HEK293 (cell line): ENCODE results near the gene SLC38A9.
A peak's percentile ranks its signal among the peaks of the same experiment; 100 is the strongest.

ENCODE experiments used
- HOXA7 ChIP-seq: sonication (generic); formaldehyde crosslinking; IDR thresholded peaks from 2 replicates; pipeline ENCODE4 v1.8.1; 2022; ENCODE audit warnings: missing genetic modification reagents, borderline replicate concordance
- KLF7 ChIP-seq: fragments of 450-650 bp; formaldehyde crosslinking; IDR thresholded peaks from 2 replicates; pipeline ENCODE4 v1.5.1; 2016; ENCODE audit warnings: missing biosample characterization, missing genetic modification characterization, borderline replicate concordance
- SP3 ChIP-seq: fragments of 450-650 bp; formaldehyde crosslinking; IDR thresholded peaks from 2 replicates; pipeline ENCODE4 v1.5.1; 2016; ENCODE audit warnings: missing biosample characterization, missing genetic modification characterization
- SP7 ChIP-seq: fragments of 450-650 bp; formaldehyde crosslinking; IDR thresholded peaks from 2 replicates; pipeline ENCODE4 v1.5.1; 2016; ENCODE audit warnings: missing biosample characterization, missing genetic modification characterization
- TCF7L2 ChIP-seq: IDR thresholded peaks from 2 replicates; pipeline ENCODE4 v1.6.1; 2011; ENCODE audit warnings: low read depth, mild to moderate bottlenecking, inconsistent platforms, low read length, moderate library complexity, borderline replicate concordance
- ZBTB6 ChIP-seq: fragments of 450-650 bp; formaldehyde crosslinking; IDR thresholded peaks from 2 replicates; pipeline ENCODE4 v1.5.1; 2017; ENCODE audit warnings: missing biosample characterization, missing genetic modification characterization
- ZIC2 ChIP-seq: fragments of 450-650 bp; formaldehyde crosslinking; IDR thresholded peaks from 2 replicates; pipeline ENCODE4 v1.5.1; 2016; ENCODE audit warnings: missing biosample characterization, missing genetic modification characterization
- ZNF133 ChIP-seq: fragments of 450-650 bp; formaldehyde crosslinking; IDR thresholded peaks from 2 replicates; pipeline ENCODE4 v1.5.1; 2016; ENCODE audit warnings: missing biosample characterization, missing genetic modification characterization
- ZNF16 ChIP-seq: fragments of 450-650 bp; formaldehyde crosslinking; IDR thresholded peaks from 2 replicates; pipeline ENCODE4 v1.5.1; 2016; ENCODE audit warnings: low read depth, missing biosample characterization, missing genetic modification characterization
- ZNF214 ChIP-seq: fragments of 450-650 bp; formaldehyde crosslinking; IDR thresholded peaks from 2 replicates; pipeline ENCODE4 v1.5.1; 2017; ENCODE audit warnings: missing biosample characterization, mild to moderate bottlenecking, missing genetic modification characterization, borderline replicate concordance
- ZNF26 ChIP-seq: fragments of 450-650 bp; formaldehyde crosslinking; IDR thresholded peaks from 2 replicates; pipeline ENCODE4 v1.5.1; 2016; ENCODE audit warnings: missing biosample characterization, missing genetic modification characterization
- ZNF335 ChIP-seq: fragments of 450-650 bp; formaldehyde crosslinking; conservative IDR thresholded peaks from 2 replicates; pipeline ENCODE4 v1.5.1; 2016; ENCODE audit warnings: missing biosample characterization, missing genetic modification characterization
- ZNF350 ChIP-seq: fragments of 450-650 bp; formaldehyde crosslinking; IDR thresholded peaks from 2 replicates; pipeline ENCODE4 v1.5.0; 2017; ENCODE audit warnings: missing biosample characterization, mild to moderate bottlenecking, missing genetic modification characterization
- ZNF501 ChIP-seq: fragments of 450-650 bp; formaldehyde crosslinking; IDR thresholded peaks from 2 replicates; pipeline ENCODE4 v1.5.1; 2016; ENCODE audit warnings: missing biosample characterization, missing genetic modification characterization
- ZNF549 ChIP-seq: fragments of 450-650 bp; IDR thresholded peaks from 2 replicates; pipeline ENCODE4 v1.5.1; 2018; ENCODE audit warnings: missing biosample characterization, missing genetic modification characterization, mild to moderate bottlenecking, inconsistent platforms, moderate library complexity
- ZNF600 ChIP-seq: fragments of 450-650 bp; formaldehyde crosslinking; IDR thresholded peaks from 2 replicates; pipeline ENCODE4 v1.5.1; 2016; ENCODE audit warnings: missing biosample characterization, missing genetic modification characterization
- ZNF645 ChIP-seq: fragments of 450-650 bp; formaldehyde crosslinking; IDR thresholded peaks from 2 replicates; pipeline ENCODE4; 2016; ENCODE audit warnings: missing biosample characterization, missing genetic modification characterization
- ZSCAN5A ChIP-seq: fragments of 450-650 bp; formaldehyde crosslinking; IDR thresholded peaks from 2 replicates; pipeline ENCODE4 v1.5.1; 2016; ENCODE audit warnings: missing biosample characterization, missing genetic modification characterization
- TF ChIP-seq, protein P1 (sequence below): fragments of 450-650 bp; formaldehyde crosslinking; IDR thresholded peaks from 2 replicates; pipeline ENCODE4 v1.5.1; 2016; ENCODE audit warnings: missing biosample characterization, missing genetic modification characterization, borderline replicate concordance
- TF ChIP-seq, protein P2 (sequence below): fragments of 450-650 bp; formaldehyde crosslinking; IDR thresholded peaks from 2 replicates; pipeline ENCODE4 v1.5.1; 2017; ENCODE audit warnings: missing biosample characterization, mild to moderate bottlenecking, missing genetic modification characterization, moderate library complexity
- TF ChIP-seq, protein P3 (sequence below): fragments of 450-650 bp; formaldehyde crosslinking; IDR thresholded peaks from 2 replicates; pipeline ENCODE4 v1.5.1; 2016; ENCODE audit warnings: missing biosample characterization, missing genetic modification characterization, low read depth
- TF ChIP-seq, protein P4 (sequence below): fragments of 450-650 bp; IDR thresholded peaks from 2 replicates; pipeline ENCODE4 v1.5.1; 2018; ENCODE audit warnings: missing biosample characterization, mild to moderate bottlenecking, missing genetic modification characterization

SLC38A9 gene

DNA sequence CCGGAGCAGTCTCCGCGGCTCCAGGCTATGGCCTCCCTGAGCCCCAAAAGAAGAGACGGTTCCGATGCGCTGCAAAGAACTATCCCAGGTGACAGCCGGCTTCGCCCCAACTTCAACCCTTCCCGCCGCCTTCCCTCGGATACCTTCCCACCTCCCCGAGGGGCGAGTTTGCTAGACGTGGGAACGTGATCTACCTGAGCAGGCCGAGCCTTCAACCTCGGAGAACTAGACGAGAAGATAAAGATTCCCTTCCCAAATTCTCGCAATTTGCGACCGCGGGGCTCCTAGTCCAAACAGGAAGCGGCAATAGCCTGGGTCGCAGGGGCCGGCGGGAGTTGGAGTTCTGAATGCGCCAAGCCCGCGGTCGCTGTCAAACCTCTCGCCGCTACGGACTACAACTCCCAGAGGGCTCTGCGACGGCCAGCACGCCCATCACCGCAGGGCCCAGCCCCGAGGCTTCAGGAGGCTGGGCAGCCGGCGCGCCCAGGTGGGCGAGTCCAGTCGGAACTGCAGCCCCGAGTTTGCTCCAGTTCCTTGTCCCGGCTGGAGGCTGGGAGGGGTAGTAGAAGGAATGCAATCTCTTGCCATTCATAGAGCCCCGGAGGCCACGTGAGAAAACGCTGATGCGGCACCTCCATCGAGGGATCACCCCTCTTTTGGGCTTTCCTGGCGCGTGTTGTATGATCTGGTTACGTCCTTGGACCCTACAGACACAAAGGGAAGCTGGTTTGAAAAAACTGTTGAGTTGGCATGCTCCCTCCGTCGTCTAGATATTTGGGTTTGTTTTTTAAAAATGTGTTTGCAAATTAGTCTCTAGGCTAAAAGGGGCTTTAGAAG lies at the start of gene SLC38A9 (continued):
- TF ChIP-seq, protein P1, sequence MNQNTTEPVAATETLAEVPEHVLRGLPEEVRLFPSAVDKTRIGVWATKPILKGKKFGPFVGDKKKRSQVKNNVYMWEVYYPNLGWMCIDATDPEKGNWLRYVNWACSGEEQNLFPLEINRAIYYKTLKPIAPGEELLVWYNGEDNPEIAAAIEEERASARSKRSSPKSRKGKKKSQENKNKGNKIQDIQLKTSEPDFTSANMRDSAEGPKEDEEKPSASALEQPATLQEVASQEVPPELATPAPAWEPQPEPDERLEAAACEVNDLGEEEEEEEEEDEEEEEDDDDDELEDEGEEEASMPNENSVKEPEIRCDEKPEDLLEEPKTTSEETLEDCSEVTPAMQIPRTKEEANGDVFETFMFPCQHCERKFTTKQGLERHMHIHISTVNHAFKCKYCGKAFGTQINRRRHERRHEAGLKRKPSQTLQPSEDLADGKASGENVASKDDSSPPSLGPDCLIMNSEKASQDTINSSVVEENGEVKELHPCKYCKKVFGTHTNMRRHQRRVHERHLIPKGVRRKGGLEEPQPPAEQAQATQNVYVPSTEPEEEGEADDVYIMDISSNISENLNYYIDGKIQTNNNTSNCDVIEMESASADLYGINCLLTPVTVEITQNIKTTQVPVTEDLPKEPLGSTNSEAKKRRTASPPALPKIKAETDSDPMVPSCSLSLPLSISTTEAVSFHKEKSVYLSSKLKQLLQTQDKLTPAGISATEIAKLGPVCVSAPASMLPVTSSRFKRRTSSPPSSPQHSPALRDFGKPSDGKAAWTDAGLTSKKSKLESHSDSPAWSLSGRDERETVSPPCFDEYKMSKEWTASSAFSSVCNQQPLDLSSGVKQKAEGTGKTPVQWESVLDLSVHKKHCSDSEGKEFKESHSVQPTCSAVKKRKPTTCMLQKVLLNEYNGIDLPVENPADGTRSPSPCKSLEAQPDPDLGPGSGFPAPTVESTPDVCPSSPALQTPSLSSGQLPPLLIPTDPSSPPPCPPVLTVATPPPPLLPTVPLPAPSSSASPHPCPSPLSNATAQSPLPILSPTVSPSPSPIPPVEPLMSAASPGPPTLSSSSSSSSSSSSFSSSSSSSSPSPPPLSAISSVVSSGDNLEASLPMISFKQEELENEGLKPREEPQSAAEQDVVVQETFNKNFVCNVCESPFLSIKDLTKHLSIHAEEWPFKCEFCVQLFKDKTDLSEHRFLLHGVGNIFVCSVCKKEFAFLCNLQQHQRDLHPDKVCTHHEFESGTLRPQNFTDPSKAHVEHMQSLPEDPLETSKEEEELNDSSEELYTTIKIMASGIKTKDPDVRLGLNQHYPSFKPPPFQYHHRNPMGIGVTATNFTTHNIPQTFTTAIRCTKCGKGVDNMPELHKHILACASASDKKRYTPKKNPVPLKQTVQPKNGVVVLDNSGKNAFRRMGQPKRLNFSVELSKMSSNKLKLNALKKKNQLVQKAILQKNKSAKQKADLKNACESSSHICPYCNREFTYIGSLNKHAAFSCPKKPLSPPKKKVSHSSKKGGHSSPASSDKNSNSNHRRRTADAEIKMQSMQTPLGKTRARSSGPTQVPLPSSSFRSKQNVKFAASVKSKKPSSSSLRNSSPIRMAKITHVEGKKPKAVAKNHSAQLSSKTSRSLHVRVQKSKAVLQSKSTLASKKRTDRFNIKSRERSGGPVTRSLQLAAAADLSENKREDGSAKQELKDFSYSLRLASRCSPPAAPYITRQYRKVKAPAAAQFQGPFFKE (tag by site-specific recombination), result no peak
- peak; percentile 83; the same call in 1 of the 2 replicates for TF ChIP-seq ZSCAN5A (tag by site-specific recombination)
- TF ChIP-seq, protein P2, sequence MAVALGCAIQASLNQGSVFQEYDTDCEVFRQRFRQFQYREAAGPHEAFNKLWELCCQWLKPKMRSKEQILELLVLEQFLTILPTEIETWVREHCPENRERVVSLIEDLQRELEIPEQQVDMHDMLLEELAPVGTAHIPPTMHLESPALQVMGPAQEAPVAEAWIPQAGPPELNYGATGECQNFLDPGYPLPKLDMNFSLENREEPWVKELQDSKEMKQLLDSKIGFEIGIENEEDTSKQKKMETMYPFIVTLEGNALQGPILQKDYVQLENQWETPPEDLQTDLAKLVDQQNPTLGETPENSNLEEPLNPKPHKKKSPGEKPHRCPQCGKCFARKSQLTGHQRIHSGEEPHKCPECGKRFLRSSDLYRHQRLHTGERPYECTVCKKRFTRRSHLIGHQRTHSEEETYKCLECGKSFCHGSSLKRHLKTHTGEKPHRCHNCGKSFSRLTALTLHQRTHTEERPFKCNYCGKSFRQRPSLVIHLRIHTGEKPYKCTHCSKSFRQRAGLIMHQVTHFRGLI (tag by site-specific recombination), result peak; percentile 90
- TF ChIP-seq KLF7 (tag by site-specific recombination), result 0 out of 2 replicates have a peak, but pooled peaks have one; percentile 65
- peak; percentile 66; the same call in 1 of the 2 replicates for TF ChIP-seq ZIC2 (tag by site-specific recombination)
- peak; percentile 96 for TF ChIP-seq ZNF335
- peak; percentile 43 for TF ChIP-seq ZNF501 (tag by site-specific recombination)
- peak; percentile 34; the same call in 1 of the 2 replicates for TF ChIP-seq SP7 (tag by site-specific recombination)
- TF ChIP-seq, protein P3, sequence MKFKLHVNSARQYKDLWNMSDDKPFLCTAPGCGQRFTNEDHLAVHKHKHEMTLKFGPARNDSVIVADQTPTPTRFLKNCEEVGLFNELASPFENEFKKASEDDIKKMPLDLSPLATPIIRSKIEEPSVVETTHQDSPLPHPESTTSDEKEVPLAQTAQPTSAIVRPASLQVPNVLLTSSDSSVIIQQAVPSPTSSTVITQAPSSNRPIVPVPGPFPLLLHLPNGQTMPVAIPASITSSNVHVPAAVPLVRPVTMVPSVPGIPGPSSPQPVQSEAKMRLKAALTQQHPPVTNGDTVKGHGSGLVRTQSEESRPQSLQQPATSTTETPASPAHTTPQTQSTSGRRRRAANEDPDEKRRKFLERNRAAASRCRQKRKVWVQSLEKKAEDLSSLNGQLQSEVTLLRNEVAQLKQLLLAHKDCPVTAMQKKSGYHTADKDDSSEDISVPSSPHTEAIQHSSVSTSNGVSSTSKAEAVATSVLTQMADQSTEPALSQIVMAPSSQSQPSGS (tag by site-specific recombination), result no peak
- TF ChIP-seq, protein P4, sequence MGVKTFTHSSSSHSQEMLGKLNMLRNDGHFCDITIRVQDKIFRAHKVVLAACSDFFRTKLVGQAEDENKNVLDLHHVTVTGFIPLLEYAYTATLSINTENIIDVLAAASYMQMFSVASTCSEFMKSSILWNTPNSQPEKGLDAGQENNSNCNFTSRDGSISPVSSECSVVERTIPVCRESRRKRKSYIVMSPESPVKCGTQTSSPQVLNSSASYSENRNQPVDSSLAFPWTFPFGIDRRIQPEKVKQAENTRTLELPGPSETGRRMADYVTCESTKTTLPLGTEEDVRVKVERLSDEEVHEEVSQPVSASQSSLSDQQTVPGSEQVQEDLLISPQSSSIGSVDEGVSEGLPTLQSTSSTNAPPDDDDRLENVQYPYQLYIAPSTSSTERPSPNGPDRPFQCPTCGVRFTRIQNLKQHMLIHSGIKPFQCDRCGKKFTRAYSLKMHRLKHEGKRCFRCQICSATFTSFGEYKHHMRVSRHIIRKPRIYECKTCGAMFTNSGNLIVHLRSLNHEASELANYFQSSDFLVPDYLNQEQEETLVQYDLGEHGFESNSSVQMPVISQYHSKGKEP (tag by site-specific recombination), result no peak
- no peak for TF ChIP-seq ZNF350 (tag by site-specific recombination)
- TF ChIP-seq ZNF645 (tag by site-specific recombination), result no peak
- no peak for TF ChIP-seq TCF7L2
- TF ChIP-seq ZNF133 (tag by site-specific recombination), result no peak
- TF ChIP-seq ZBTB6 (tag by site-specific recombination), result peak; percentile 45; the same call in 1 of the 2 replicates
- no peak for TF ChIP-seq ZNF26
- no peak for TF ChIP-seq HOXA7 (CRISPR knock-in tag)
- TF ChIP-seq ZNF16, result no peak
- TF ChIP-seq ZNF600 (tag by site-specific recombination), result 0 out of 2 replicates have a peak, but pooled peaks have one; percentile 8
- no peak for TF ChIP-seq ZNF549 (tag by site-specific recombination)
- TF ChIP-seq SP3 (tag by site-specific recombination), result peak; percentile 96
- TF ChIP-seq ZNF214, result no peak
